Chondrocyte (in vitro differentiated cells): Measurements from ENCODE around the gene RIMS1. TPM values are rescaled to one million over a fixed set of nuclear protein-coding genes. Genes with fewer than 3 reads are reported as not detected.
A peak's percentile ranks its signal among the peaks of the same experiment; 100 is the strongest.

Experiments
- DNase-seq: peaks from one replicate; pipeline ENCODE4 v3.0.0; 2021; ENCODE audit warnings: mixed read lengths, low spot score
- H3K27ac Mint-ChIP-seq: one replicate; pipeline ENCODE4 v1.8.0; 2021; ENCODE audit warnings: mild to moderate bottlenecking, moderate library complexity, mixed read lengths; ENCODE audit not compliant: unreplicated experiment
- H3K27me3 Mint-ChIP-seq: 2 replicates; pipeline ENCODE4 v1.8.0; 2021; ENCODE audit warnings: low read depth, mixed read lengths
- H3K36me3 Mint-ChIP-seq: 2 replicates; pipeline ENCODE4 v1.8.0; 2021; ENCODE audit warnings: low read depth, mixed read lengths
- H3K4me1 Mint-ChIP-seq: 2 replicates; pipeline ENCODE4 v1.8.0; 2021; ENCODE audit warnings: low read depth, mild to moderate bottlenecking, mixed read lengths
- H3K4me3 Mint-ChIP-seq: one replicate; pipeline ENCODE4 v1.8.0; 2021; ENCODE audit warnings: mild to moderate bottlenecking, moderate library complexity, mixed read lengths; ENCODE audit not compliant: unreplicated experiment
- H3K9me3 Mint-ChIP-seq: 2 replicates; pipeline ENCODE4 v1.8.0; 2021; ENCODE audit warnings: low read depth, mixed read lengths
- CTCF ChIP-seq: fragments of 200-600 bp; sonication (generic); IDR thresholded peaks from 2 replicates; pipeline ENCODE4 v1.5.0; 2021; ENCODE audit warnings: antibody characterized with exemption, mild to moderate bottlenecking, moderate library complexity
- total RNA-seq: library from RNA; stranded (reverse); gene quantifications from 3 replicates; pipeline ENCODE4 v1.2.1, GENCODE V29; 2021

The RIMS1 gene
- total RNA-seq, 1 donor from 2014 or later: 6.6 TPM

GRCh38 chr6:71887006-71887743, 825 bp downstream of the RIMS1 start:
- peak overlapping the region; percentile 46 for H3K4me3 Mint-ChIP-seq
- H3K9me3 Mint-ChIP-seq: no peaks in the 10 kb centered on the region
- H3K36me3 Mint-ChIP-seq: peaks cover 2% of the 10 kb centered on the region
- DNase-seq: no peak
- peaks cover 64% of the 10 kb centered on the region for H3K27me3 Mint-ChIP-seq
- no peak overlapping the region for H3K27ac Mint-ChIP-seq
- peak; percentile 48 for TF ChIP-seq CTCF
- H3K4me1 Mint-ChIP-seq: peaks cover 6% of the 10 kb centered on the region

- H3K27me3 Mint-ChIP-seq: peaks cover 69% of the 10 kb centered on the region
- TF ChIP-seq CTCF: no peak
- DNase-seq: no peak
- no peak overlapping the region for H3K4me3 Mint-ChIP-seq
- peaks cover 2% of the 10 kb centered on the region for H3K36me3 Mint-ChIP-seq
- H3K4me1 Mint-ChIP-seq: peaks cover 6% of the 10 kb centered on the region
- H3K9me3 Mint-ChIP-seq: no peaks in the 10 kb centered on the region
- H3K27ac Mint-ChIP-seq: no peak overlapping the region
These were observed 1.4 kb downstream of the RIMS1 start for GRCh38 chr6:71887744-71888230.

DNA sequence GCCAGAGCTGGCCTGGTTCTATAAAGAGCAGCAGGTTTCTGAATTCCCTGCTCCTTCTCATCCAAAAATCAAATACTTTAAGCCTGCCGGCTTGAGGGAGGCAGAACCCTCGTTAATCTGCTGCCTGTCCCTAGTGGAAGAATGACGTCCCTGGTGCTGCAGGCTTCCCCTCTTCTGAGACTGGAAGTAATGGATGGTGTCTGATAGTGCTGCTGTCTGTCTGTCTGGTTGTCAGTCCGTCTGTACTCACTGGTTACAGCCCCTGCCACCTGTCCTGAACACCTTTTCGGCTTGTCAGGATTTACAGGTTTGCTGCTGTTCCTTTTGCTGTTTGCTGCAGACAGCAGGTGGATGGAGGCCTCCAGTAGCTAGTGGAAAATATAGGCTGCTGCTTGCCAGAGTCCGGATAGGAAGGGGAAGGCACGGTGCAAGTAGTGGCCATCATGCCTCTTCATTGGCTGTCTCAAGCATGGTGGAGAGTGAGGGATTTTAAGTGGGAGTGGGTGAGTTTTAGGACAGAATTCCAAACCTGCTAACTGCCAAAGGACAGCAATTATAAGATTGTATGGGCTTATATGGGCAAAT, 2.5 kb downstream of the RIMS1 start:
- Mint-ChIP-seq H3K4me1 (peaks cover 6% of the 10 kb centered on the region), H3K36me3 (peaks cover 2% of the 10 kb centered on the region), H3K27me3 (peaks cover 67% of the 10 kb centered on the region), H3K4me3 (no peak overlapping the region), H3K27ac (no peak overlapping the region), H3K9me3 (no peaks in the 10 kb centered on the region)
- no peak for TF ChIP-seq CTCF
- no peak for DNase-seq

- H3K4me3 Mint-ChIP-seq: no peak overlapping the region
- H3K27me3 Mint-ChIP-seq: peaks cover 67% of the 10 kb centered on the region
- no peak for DNase-seq
- no peak for TF ChIP-seq CTCF
- H3K9me3 Mint-ChIP-seq: no peaks in the 10 kb centered on the region
- H3K36me3 Mint-ChIP-seq: peaks cover 2% of the 10 kb centered on the region
- H3K27ac Mint-ChIP-seq: no peak overlapping the region
- H3K4me1 Mint-ChIP-seq: peaks cover 6% of the 10 kb centered on the region
These were observed 3.0 kb downstream of the RIMS1 start for GRCh38 chr6:71889366-71889765.

DNA sequence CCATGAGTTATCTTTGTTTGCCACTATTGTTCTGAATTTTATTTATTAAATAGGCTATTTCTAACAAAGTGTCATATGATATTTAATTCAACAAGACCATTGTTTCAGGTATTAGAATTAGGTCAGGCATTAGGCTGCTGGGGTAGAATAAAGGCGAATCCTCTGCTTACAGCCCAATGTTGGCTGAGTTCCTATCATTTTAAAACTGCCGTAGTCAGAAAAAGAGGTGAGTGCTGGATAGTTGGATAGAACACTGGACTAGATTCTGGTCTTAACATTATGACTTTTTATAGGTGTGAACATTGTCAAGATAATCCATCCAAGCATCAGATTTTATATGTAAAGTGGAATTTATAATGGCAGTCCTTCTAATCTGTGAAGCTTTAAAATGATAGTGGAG, 6.3 kb downstream of the RIMS1 start:
- Mint-ChIP-seq H3K27me3 (peaks cover 51% of the 10 kb centered on the region), H3K9me3 (no peaks in the 10 kb centered on the region), H3K4me3 (no peak overlapping the region), H3K36me3 (no peaks in the 10 kb centered on the region), H3K4me1 (no peaks in the 10 kb centered on the region), H3K27ac (no peak overlapping the region)
- DNase-seq: no peak
- TF ChIP-seq CTCF: no peak
